Measurements from ENCODE around the gene SLC34A3.

DNA sequence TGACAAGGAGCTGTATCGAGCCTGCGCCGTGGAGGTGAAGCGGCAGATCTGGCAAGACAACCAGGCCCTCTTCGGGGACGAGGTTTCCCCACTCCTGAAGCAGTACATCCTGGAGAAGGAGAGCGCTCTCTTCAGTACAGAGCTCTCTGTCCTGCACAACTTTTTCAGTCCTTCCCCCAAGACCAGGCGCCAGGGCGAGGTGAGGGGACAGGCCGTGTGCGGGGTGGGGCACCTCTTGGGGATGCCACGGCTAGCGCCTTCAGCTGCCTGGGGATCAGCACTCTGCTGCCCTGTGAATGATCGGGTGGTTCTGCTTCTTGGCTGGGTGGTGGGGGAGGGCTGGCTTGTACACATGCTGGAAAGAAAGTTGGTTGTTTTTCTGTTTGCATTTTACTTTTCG, 26.2 kb downstream of the SLC34A3 start:
- TF ChIP-seq, protein P1, sequence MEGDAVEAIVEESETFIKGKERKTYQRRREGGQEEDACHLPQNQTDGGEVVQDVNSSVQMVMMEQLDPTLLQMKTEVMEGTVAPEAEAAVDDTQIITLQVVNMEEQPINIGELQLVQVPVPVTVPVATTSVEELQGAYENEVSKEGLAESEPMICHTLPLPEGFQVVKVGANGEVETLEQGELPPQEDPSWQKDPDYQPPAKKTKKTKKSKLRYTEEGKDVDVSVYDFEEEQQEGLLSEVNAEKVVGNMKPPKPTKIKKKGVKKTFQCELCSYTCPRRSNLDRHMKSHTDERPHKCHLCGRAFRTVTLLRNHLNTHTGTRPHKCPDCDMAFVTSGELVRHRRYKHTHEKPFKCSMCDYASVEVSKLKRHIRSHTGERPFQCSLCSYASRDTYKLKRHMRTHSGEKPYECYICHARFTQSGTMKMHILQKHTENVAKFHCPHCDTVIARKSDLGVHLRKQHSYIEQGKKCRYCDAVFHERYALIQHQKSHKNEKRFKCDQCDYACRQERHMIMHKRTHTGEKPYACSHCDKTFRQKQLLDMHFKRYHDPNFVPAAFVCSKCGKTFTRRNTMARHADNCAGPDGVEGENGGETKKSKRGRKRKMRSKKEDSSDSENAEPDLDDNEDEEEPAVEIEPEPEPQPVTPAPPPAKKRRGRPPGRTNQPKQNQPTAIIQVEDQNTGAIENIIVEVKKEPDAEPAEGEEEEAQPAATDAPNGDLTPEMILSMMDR (IDR thresholded peaks at IDR 0.05; ENCODE audit: insufficient read depth, low read depth, low read length): no peak
- TF ChIP-seq EZH2 (IDR thresholded peaks at IDR 0.05; ENCODE audit: insufficient read depth, low read length): no peak
